Activated CD4-positive, CD25-positive, alpha-beta regulatory T cell (primary cell): ENCODE results near the gene ZNF530.

Experiments used
- DNase-seq, 4 experiments: peaks; one replicate each; lab custom pipeline; 2025; lab: John Stamatoyannopoulos, UW

ZNF530 gene

DNA sequence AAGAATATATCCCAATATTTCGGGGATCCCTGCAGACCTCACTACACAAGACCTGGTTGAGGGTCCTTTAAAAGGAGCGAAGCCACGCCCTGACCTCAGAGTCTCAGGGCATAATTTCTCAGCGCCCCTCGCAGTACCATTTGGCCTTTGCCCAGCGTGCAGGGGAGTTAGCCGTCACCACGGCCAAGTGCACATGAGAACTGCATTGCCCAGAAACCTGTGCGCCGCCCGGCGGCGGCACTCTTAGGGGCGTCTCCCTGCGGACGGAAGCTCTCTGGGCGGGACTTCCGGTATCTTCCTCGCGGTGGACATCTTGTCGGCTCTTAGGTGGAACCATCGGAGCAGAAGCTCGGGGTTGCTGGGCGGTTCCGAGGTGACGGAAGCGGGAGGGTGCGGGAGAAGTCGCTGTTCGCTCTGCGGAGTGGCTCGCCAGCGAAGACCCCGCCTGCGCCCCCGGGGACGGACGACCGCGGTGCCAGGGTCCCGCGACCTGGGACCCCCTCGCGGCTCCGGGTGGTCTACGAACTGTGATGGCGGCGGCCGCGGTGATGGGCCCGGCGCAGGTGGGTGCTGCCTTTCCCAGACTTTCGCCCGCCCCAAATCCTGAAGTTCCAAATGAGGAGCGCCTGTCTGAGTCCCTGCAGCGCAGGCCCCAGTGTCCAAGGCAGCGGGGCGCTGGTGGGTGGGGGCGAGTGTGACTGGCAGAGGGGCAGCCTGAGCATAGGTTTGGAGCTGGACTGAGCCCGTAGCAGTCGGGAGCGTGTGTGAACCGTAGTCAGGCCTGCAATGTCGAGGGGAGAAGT lies 14.5 kb downstream of the ZNF530 start, which contains the start of gene ZNF134:
Gene ZNF134 (plus strand): TSS at position 302 of the 803 bp plus-strand sequence. CDS start 5,227 bp downstream, outside the sequence.
- DNase-seq = peak; percentile 74 to 86 (median 82)

DNA sequence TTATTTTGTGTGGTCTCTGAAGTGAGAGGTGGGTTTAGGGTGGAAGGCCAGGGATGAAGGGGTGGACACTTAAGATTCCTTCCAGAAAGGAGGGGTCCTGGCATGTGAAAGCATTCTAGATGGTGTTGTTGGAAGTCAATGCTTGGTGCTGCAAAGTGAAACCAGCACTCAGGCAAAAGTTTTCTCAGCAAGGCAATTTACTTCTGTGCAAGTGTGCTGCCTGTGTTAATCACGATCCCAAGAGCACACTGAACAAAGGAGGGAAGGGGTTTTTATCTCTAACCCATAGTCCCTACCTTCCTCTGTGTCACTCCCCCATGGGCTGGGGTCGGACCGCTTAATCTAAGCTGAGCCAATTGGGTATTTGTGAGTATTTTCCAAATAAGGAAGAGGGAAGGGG lies 15.7 kb downstream of the ZNF530 start:
- no peak for DNase-seq

DNA sequence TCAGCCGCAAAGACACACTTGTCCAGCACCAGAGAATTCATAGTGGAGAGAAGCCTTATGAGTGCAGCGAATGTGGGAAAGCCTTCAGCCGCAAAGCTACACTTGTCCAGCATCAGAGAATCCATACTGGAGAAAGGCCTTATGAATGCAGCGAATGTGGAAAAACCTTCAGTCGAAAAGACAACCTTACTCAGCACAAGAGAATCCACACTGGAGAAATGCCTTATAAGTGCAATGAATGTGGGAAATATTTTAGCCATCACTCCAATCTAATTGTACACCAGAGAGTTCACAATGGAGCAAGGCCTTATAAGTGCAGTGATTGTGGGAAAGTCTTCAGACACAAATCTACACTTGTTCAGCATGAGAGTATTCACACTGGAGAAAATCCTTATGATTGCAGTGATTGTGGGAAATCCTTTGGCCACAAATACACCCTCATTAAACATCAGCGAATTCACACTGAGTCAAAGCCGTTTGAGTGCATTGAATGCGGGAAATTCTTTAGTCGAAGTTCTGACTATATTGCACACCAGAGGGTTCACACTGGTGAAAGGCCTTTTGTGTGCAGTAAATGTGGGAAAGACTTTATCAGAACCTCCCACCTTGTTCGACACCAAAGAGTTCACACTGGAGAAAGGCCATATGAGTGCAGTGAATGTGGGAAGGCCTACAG lies 21.1 kb downstream of the ZNF530 start:
- no peak for DNase-seq

DNA sequence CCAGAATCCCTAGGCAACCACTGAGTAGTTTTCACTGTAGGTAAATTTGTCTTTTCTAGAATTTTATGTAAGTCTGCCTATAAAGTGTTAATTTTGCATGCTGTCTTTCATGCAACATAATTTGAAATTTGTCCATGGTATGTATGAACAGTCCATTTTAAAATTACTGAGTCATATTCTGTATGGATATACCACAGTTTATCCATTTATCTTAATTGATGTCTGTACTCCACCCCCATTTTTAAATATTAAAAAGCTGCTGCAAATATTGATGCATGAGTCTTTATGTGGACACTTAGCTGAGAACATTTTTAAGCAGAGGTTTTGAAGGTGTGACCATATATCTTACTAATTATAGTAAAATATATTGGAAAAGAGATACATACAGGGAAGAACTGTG lies 23.4 kb downstream of the ZNF530 start:
- no peak for DNase-seq

DNA sequence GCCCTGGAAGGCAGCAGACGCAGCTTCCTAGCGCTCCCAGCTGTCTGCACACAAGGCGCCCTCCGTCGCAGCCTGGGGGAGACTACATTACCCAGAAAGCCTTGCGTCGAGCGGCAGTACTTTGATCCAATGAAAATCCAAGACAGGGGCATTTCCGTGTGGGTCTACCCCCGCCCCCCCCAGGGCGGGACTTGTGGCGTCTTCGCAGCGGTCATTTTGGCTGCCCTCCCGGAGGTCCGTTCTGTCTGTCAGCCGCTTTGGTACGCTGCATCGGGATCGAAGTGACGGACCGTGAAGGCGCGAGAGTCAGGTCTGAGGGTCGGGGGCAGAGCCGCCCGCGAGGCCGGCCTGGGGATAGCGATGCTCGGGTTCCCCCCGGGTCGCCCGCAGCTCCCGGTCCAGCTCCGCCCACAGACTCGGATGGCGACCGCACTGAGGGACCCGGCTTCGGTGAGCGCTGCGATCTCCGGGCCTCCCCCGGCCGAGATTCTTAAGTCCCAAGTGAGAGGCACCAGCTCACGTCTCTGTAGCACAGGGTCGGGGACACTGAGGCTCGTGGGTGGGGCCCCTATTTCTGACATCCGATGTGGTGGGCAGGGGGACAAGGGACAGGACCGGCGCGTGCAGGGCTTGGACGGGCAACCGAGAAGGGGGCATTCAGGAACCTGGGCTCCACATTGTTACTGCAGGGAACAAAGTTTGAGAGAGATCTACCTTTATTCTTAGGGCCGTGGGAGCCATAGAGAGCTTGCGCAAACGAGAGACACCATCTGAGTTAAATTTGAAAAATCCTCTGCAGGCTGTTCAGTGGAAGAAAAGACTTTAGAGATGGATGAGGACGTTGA lies 33.5 kb downstream of the ZNF530 start, which contains the start of gene ZNF211:
Gene ZNF211 (plus strand): TSS at position 182 of the 845 bp plus-strand sequence. CDS start 179 bp downstream, at position 361.
- peak; percentile 61 to 73 (median 70) for DNase-seq

DNA sequence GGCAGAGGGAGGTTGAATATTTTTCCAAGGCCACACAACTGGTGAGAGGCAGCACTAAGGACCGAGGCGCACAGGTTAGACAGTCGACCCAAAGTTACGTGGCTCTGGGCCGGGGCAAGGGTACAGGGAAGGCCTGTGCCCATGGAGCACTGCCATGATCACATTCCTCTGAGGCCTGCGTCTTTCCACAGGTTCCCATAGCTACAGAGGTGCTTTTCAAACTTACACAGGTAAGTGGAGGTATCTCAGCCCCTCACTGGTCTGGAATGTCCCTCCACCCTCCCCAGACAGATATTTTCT lies 34.1 kb downstream of the ZNF530 start:
- DNase-seq = no peak

DNA sequence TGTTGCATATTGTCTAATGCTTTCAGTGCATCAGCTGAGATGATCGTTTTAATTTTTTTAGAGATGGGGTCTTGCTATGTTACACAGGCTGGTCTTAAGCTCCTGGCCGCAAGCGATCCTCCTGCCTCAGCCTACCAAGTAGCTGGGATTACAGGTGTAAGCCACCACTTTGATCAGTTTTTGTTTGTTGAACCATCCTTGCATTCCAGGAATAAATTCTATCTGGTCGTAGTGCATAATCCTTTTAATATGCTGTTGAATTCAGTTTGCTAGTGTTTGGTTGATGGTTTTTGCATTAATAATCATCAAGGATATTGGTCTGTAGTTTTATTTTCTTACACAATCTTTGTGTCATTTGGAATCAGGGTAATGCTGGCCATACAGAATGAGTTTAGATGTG lies 37.7 kb downstream of the ZNF530 start:
- DNase-seq = no peak

DNA sequence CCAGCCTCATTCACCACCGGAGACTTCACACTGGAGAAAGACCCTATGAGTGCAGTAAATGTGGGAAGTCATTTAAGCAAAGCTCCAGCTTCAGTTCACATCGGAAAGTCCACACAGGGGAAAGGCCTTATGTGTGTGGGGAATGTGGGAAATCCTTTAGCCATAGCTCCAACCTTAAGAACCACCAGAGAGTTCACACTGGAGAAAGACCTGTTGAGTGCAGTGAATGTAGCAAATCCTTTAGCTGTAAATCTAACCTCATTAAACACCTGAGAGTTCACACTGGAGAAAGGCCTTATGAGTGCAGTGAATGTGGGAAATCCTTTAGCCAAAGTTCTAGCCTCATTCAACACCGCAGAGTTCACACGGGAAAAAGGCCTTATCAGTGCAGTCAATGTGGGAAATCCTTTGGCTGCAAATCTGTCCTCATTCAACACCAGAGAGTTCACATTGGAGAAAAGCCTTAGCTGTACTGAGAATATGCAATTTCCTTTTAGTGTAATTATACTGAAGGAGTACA lies 42.1 kb downstream of the ZNF530 start:
- no peak for DNase-seq

DNA sequence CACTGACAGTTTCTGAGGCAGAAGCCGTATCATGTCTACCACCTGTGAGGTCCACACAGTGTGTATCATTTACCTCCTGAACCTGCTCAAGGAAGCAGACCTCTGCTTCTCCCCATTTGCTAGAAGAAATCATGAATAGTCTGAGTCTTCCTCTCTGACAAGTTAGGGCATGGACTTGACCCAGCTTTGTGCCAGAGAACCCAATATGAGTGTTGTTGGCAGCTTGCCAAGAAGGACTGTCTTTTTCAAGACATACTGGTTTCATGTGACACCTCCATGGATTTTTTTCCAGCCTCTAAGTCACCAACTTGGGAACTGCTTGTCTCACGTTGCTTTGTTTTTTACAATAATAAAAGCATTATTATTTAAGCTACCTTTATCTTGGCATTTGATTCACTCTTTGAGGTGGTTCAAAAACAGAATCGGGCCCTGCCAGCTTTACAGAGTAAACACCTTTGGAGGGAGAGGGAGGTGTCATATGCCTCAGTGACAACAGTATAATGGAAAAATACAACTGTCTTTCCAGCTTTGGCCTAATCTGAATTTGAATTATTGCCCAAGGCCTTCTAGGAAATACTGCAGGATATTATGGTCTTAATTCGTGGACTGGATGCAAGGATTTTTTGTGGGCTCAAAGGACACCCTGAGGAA lies 42.8 kb downstream of the ZNF530 start:
- DNase-seq = no peak

DNA sequence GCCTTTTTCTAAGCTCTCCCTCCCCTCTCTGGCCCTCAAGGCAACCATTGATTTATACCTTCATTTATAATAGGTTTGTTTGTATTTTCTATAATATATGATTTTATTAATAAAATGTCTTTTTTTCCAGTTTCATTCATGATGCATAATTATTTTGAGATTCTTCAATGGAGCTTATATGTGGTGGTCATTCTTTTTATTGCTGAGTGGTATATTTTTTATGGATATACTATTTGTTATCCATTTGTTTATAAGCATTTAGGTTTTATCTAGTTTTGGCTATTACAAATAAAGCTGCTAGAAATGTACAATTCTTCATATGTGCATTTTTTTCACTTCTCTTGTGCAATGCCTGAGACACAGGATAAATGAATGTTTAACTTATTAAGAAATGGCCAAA lies 44.0 kb downstream of the ZNF530 start:
- no peak for DNase-seq

DNA sequence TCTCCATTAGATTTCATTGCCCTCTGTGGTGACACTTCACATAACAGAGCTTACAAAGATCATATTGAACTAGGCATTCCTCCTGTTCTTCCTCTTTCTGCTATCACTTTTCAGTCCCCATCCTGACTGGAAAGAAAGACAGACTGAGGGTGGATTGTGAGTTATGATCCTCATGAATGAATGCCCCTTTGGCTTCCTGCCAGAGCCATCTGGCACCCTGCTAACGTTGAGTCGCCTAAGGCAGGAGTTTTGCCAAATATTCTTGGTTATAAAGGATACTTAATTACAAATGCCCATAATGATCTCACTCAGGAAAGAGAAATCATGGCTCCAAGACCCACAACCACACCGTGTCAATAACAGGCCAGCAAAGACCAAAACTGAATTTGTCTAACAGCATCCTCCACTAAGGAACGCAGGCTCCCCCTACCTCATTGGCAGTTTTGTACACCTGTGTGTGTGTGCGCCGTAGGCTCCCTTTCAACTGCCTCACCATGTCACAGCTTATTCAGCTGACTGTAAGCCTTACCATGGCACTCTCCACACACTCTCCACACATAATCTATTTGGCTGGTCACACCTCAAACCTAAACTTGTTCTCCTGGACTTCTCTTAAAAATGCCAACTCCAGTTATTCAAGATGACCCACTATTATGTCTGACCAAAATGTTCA lies 48.8 kb downstream of the ZNF530 start:
- DNase-seq = no peak

DNA sequence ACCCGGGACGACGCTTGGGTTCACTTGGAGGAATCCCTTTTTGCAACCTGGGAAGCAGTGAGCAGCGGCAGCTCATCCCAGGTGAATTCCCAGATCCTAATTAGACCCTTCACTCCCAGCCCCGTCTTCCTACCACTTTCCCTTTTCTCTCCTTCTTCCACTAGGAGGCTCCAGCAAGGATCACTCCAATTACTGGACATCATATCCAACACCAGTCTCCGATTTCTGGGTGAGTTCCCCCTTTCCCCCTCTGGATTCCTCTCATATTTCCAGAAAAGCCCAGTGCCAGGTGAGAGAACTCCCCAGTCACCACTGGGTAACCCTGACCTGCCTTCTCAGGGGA lies 51.9 kb downstream of the ZNF530 start:
- DNase-seq = no peak

DNA sequence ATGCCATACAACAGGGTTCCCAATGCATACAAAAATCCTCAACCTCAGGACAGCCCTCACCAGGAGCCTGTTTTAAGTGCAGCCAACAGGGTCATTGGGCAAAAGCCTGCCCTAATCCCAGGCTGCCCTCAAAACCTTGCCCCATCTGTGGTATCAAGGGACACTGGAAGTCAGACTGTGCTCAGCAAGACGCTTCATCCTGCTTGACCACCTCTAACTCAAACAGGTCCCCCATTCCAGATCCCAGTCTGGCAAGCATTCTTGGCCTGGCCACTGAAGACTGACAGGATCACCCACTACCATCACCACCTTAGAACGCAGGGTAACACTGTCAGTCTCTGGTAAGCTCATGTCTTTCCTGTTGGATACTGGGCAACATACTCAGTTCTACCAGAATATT lies 54.0 kb downstream of the ZNF530 start:
- no peak for DNase-seq

DNA sequence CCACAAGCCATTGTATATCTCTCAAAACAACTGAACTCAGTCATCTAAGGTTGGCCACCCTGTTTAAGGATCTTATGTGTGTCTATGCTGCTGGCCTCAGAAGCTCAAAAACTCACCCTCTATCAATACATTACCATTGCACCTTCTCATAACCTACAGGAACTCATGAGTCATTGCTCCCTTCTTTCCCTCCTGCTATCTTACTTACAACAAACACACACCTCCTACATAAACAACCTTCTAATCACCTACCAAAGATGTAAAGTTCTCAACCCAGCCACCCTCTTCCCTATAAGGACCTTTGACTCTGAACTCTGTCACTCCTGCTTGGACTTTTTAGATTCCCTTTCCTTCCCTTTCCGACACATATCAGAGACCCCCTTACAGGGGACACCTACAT lies 55.8 kb downstream of the ZNF530 start:
- DNase-seq = no peak

DNA sequence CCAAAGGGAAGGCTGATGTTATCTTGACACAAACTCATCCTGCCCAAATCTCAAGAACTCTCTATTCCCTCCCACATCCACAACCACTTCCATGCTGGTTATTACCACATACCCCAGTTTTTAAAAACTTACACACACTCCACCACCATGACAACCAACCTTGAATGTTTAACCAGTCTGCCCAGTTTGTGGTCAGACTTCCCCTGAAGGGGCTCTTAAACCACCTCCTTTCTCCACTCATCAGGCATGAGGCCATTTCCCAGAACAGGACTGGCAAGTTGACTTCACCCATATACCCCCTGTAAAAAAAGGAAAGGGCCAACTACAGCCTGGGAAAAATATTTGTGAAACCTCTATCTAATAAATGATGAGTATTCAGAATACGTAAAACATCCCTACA lies 56.7 kb downstream of the ZNF530 start:
- DNase-seq = no peak
